Measurements from ENCODE around the gene MINAR1.

The MINAR1 gene

DNA sequence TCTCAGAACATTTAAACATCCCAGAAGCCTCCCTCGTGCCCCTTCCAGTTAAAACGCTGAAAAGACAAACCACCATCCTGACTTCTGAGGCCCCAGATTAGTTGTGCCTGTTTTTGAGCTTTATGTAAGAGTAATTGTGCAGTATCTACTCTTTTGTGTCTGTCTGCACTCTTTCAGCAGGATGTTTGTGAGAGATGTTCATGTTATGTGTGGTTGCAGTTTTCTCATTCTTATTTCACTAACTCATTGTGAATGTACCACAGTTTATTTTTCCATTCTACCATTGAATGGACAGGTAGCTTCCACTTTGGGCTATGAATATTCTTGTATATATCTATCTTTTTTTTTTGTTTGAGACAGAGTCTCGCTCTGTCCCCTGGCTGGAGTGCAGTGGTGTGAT lies 40.3 kb downstream of the MINAR1 start:
- no peak for DNase-seq

DNA sequence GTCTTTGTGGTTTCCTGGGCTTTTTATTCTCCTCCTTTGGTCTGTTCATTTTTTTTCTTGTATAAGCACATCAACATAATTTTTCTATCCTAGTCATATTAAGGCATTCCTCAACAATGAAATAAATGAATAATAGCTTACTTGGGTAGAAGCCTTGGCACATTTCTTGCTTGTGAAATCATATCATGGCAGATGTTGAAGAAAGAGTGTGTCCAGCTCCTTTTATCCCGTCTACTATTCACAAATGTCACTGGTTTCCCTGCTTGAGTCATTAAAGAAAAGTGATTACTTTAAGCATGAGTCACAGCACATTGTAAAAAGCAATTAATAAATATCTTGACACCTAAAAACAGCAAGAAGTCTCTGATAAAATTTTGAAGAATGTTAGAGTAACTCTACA lies 42.1 kb downstream of the MINAR1 start:
- DNase-seq: no peak

DNA sequence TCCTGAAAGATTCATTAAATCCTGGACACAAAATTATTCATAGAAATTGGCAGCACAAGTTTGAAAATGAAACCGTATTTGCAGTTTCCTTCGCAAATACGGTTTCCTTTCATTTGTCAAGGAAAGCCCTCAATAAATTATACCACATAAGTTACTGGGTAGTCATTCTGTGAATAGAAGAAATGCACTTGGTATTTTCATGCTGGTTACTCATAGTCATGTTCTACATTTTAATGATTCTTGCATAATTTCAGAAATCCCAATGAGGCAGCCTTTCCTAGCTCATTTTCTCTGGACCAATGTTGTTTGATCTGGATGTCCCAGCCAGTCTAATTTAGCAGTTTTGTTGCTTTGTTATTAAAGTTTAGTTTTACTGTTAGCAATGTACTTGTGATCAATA lies 43.2 kb downstream of the MINAR1 start:
- DNase-seq: no peak

DNA sequence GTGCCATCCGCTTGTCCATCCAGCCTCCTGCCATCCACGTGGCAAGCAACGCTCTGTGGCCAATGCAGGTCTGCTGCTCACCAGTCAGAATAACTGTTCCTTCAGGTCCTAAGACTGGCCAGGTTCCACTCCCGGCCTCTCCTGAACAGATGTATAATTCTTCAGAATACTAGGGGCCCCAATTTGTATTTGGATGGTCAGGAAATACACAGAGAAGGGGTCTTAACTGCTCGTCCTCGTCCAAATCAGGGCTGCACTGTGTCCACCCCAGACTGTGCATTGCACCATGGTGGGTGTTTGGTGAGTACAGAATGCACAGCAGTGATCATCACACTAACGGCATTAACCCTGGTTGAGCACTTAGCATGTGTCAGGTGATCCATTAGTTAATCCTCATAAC lies 46.0 kb downstream of the MINAR1 start:
- no peak for DNase-seq

DNA sequence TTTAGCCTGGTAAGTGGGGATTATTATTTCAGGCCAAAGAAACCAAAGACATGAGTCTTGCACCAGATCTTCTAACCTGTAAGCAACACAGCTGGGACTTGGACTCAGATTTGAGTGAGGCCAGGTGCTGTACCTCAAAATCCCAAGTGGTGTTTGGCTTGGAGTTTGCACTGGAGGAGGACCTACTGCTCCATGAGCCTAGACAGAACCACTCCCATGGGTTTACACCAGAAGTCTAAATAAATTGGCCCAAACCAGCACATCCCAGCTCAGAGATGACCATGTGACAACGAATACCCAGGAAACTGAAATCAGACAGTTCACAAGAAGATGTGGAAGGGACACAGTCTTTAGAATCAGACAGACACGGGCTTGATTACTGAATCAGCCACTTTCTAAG lies 47.5 kb downstream of the MINAR1 start:
- DNase-seq: no peak

DNA sequence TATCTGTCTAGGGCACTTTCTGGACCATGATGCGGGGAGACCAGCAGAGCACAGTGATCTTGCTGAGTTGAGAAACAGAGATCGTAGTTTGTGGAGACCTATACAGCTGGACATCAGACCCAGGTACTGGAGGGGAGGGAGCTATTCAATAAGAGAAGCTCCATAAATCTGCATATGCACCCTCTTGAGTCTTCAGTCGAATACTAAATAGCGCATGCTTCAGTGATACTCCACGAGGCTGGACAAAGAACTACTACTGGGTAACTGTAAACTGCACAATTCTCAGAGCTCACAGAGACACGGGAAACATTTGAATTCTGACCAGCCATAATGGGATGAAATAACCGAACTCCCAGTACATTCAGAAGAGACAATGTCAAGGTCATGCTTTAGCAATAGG lies 49.7 kb downstream of the MINAR1 start:
- DNase-seq: no peak
